Measurements from ENCODE around the gene GPR52.

GPR52 gene

DNA sequence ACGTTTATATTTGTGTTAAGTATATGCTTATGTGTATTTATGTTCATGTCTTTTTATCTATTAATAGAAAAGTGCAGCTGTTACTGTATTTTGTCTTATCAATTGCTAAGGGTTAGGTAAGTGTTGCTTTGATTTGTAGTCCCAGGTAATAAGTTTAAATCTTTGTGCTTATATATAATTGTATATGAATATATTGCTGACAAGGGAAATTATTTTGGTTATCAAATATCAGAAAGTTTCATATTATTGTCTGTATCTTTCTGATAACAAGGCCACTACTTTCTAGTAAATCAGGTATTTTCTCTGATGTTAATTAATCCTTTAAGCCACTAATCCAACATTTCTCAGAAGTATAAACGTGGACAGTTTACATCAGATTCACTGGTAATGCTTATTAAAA, 21.3 kb downstream of the GPR52 start:
- DNase-seq = no peak

DNA sequence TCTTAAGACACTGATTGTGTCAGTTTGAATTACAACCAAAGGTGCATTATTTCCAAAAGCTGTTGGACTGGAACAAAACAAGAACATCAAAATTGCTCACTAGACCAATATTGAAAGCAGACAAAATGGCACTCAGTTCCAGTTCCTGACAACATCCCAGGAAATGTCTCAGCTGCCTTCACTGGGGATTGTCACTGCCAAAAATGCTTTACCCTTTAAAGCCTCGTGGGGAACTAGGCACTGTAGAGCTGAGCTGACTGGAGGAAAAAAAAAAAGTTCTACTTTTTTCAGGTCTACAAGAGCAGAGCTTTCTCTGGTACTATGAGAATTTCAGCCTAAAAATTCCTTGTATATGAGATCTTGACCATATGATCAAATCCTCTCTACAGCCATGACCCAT, 21.9 kb downstream of the GPR52 start:
- DNase-seq = no peak

DNA sequence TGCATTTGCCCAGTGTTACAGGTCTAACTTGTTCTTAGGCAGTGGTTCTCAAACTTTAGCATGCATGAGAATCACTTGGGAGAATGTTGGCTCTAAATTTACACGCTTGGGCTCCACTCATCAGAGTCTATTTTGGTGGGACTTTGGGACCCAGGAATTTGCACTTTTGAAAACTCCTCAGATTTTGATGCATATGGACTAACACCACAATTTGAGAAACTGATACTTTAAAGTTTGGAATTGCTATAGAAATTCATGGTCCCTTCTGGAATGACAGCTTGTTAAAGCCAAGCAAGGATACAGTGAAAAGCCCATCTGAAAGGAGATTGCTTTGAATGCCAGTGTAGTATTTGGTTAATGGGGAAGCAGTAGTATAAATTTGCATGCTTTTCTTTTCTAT, 31.5 kb downstream of the GPR52 start:
- no peak for DNase-seq

GRCh38 chr1:174480324-174480723, 32.6 kb downstream of the GPR52 start:
- no peak for DNase-seq

DNA sequence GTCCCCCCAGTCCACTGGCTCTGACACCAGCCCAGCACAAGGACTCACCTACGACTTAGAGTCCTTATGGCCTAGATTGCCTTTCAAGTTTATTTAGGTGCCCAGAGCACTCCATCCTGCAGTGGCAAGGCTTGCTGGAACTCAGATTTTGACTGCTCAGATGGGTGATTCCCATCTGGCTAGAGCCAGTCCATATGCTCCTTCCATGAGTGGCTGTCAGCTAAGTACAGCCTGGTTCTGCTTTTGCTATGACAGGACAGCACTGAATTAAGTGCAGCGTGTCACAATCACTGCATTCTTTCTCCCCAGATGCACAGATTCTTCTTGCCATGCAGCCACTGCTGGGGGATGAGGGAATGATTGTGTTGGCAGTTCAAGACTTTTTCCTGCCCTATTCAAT, 43.8 kb downstream of the GPR52 start:
- no peak for DNase-seq

DNA sequence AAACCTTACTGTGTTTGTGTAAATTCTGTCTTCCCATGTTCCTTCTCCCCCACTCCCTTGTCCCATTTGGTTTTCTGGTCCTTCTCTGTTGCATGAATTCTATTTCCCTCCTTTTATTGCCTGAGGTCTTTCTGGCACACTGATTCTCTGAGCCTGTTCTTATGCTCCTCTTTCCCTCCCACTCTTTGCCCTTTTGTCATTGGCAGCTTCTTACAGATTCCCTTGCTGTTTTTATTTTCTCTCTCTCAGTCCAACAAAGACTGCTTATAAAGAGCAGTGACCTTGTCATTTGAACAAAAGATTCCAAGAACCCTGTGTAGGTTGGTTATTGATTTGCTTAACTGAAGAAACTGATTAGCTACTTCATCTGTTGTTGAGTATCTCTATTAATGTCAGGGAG, 49.7 kb downstream of the GPR52 start:
- no peak for DNase-seq
